IMR-90 (cell line): ENCODE measurements around the gene ITGAL.

Experiments used
- BHLHE40 ChIP-seq: fragments of 150-350 bp; IDR thresholded peaks from 2 replicates; pipeline ENCODE4 v1.6.1; 2016; ENCODE audit warnings: mild to moderate bottlenecking, low read depth, low read length
- MAFK ChIP-seq: IDR thresholded peaks from 2 replicates; pipeline ENCODE4 v1.6.1; 2012; ENCODE audit warnings: low read depth, low read length, improper control_type of control experiment
- MAZ ChIP-seq: IDR thresholded peaks from 2 replicates; pipeline ENCODE4 v1.6.1; 2012; ENCODE audit warnings: low read depth, mild to moderate bottlenecking, low read length, improper control_type of control experiment, moderate library complexity, borderline replicate concordance
- MXI1 ChIP-seq: IDR thresholded peaks from 2 replicates; pipeline ENCODE4 v1.6.1; 2012; ENCODE audit warnings: low read depth, mild to moderate bottlenecking, low read length, moderate library complexity, borderline replicate concordance
- NFE2L2 ChIP-seq: fragments of 150-350 bp; IDR thresholded peaks from 2 replicates; pipeline ENCODE4 v1.6.1; 2016; ENCODE audit warnings: low read depth, mild to moderate bottlenecking, low read length
- POLR2A ChIP-seq: IDR thresholded peaks from 2 replicates; pipeline ENCODE4 v1.6.1; 2012; ENCODE audit warnings: mild to moderate bottlenecking, low read depth, low read length
- RAD21 ChIP-seq: IDR thresholded peaks from 2 replicates; pipeline ENCODE4 v1.6.1; 2012; ENCODE audit warnings: low read length, improper control_type of control experiment
- RCOR1 ChIP-seq: IDR thresholded peaks from 2 replicates; pipeline ENCODE4 v1.6.1; 2012; ENCODE audit warnings: mild to moderate bottlenecking, low read length, improper control_type of control experiment; ENCODE audit not compliant: insufficient replicate concordance
- SMC3 ChIP-seq: fragments of 150-350 bp; IDR thresholded peaks from 2 replicates; pipeline ENCODE4 v1.6.1; 2016; ENCODE audit warnings: low read depth, mild to moderate bottlenecking, antibody characterized with exemption, low read length, moderate library complexity
- USF2 ChIP-seq: fragments of 150-350 bp; IDR thresholded peaks from 2 replicates; pipeline ENCODE4 v1.6.1; 2017; ENCODE audit warnings: mild to moderate bottlenecking, antibody characterized with exemption, low read length, low read depth
- TF ChIP-seq, protein P1 (sequence below): conservative IDR thresholded peaks from 2 replicates; pipeline ENCODE4 v1.5.1; 2012; ENCODE audit warnings: mild to moderate bottlenecking, low read depth, low read length, improper control_type of control experiment
- TF ChIP-seq, protein P2 (sequence below): fragments of 150-350 bp; IDR thresholded peaks from 2 replicates; pipeline ENCODE4 v1.6.1; 2016; ENCODE audit warnings: low read depth, mild to moderate bottlenecking, low read length, moderate library complexity, borderline replicate concordance

GRCh38 chr16:30430428-30430970 is 42.0 kb upstream of the ITGAL start:
- TF ChIP-seq RCOR1: no peak
- TF ChIP-seq, protein P1, sequence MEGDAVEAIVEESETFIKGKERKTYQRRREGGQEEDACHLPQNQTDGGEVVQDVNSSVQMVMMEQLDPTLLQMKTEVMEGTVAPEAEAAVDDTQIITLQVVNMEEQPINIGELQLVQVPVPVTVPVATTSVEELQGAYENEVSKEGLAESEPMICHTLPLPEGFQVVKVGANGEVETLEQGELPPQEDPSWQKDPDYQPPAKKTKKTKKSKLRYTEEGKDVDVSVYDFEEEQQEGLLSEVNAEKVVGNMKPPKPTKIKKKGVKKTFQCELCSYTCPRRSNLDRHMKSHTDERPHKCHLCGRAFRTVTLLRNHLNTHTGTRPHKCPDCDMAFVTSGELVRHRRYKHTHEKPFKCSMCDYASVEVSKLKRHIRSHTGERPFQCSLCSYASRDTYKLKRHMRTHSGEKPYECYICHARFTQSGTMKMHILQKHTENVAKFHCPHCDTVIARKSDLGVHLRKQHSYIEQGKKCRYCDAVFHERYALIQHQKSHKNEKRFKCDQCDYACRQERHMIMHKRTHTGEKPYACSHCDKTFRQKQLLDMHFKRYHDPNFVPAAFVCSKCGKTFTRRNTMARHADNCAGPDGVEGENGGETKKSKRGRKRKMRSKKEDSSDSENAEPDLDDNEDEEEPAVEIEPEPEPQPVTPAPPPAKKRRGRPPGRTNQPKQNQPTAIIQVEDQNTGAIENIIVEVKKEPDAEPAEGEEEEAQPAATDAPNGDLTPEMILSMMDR: no peak
- no peak for TF ChIP-seq POLR2A
- TF ChIP-seq SMC3: no peak
- TF ChIP-seq USF2: no peak
- TF ChIP-seq MXI1: no peak
- no peak for TF ChIP-seq BHLHE40
- TF ChIP-seq, protein P2, sequence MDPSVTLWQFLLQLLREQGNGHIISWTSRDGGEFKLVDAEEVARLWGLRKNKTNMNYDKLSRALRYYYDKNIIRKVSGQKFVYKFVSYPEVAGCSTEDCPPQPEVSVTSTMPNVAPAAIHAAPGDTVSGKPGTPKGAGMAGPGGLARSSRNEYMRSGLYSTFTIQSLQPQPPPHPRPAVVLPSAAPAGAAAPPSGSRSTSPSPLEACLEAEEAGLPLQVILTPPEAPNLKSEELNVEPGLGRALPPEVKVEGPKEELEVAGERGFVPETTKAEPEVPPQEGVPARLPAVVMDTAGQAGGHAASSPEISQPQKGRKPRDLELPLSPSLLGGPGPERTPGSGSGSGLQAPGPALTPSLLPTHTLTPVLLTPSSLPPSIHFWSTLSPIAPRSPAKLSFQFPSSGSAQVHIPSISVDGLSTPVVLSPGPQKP: no peak
- TF ChIP-seq MAZ: no peak
- TF ChIP-seq MAFK: no peak
- TF ChIP-seq RAD21: no peak
- no peak for TF ChIP-seq NFE2L2
